ENCODE data around the gene OR1D5. TPM values are rescaled to one million over a fixed set of nuclear protein-coding genes. Genes with fewer than 3 reads are reported as not detected.

The OR1D5 gene
- total and polyA plus RNA-seq, 2 experiments from 2014 or later: not detected

DNA sequence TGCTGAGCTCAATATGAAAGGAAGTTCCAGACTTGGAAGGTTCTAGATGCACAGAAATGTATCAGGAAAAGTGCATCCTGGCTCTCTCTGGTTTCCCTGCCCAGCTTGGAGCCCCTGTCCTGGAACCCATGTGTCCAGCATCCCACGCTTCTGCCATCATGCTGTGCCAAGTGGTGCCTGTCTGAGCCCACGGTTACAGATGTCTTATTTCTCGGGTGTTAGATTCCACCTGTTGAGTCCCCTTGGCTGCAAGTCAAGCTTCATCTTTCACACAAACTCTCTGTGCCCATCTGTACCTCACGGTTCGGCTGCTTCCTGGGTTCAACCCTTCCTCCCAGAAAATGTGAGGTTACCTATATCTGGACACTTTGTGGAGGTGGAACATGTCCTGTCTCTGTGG lies 22.5 kb downstream of the OR1D5 start:
- no peak for TF ChIP-seq CTCF (IDR thresholded peaks at IDR 0.05; ENCODE audit: poor library complexity)
- TF ChIP-seq EZH2 (IDR thresholded peaks at IDR 0.05; ENCODE audit: borderline replicate concordance): no peak
- no peak for TF ChIP-seq EZH2phosphoT487 (IDR thresholded peaks at IDR 0.05; ENCODE audit: low read depth, severe bottlenecking, unreplicated experiment)
- 78% methylated on average over 5 of the region's 5 CpGs for WGBS (ENCODE audit: low lambda C conversion rate, missing lambda C conversion rate)
- Histone ChIP-seq H3K36me3 (replicated peaks; ENCODE audit: insufficient read depth, low read depth) (no peaks in the 10 kb centered on the region), H3K4me3 (no peak overlapping the region), H3K4me1 (ENCODE audit: insufficient read depth) (no peaks in the 10 kb centered on the region), H4K20me1 (ENCODE audit: insufficient read depth, poor library complexity, severe bottlenecking) (no peaks in the 10 kb centered on the region), H3K27ac (no peak overlapping the region), H3K79me2 (no peaks in the 10 kb centered on the region), H3K4me2 (no peak overlapping the region), H3K9me2 (replicated peaks; ENCODE audit: insufficient read depth) (no peaks in the 10 kb centered on the region), H2AFZ (no peak overlapping the region), H3K27me3 (no peaks in the 10 kb centered on the region), H3K9me3 (ENCODE audit: low read depth) (no peaks in the 10 kb centered on the region)
- DNase-seq (ENCODE audit: low spot score): no peak

- Histone ChIP-seq H3K27ac (no peak overlapping the region), H2AFZ (no peak overlapping the region), H3K4me3 (no peak overlapping the region), H4K20me1 (ENCODE audit: insufficient read depth, poor library complexity, severe bottlenecking) (no peaks in the 10 kb centered on the region), H3K36me3 (replicated peaks; ENCODE audit: insufficient read depth, low read depth) (no peaks in the 10 kb centered on the region), H3K4me1 (ENCODE audit: insufficient read depth) (no peaks in the 10 kb centered on the region), H3K9me2 (replicated peaks; ENCODE audit: insufficient read depth) (no peaks in the 10 kb centered on the region), H3K27me3 (no peaks in the 10 kb centered on the region), H3K4me2 (no peak overlapping the region), H3K79me2 (no peaks in the 10 kb centered on the region), H3K9me3 (ENCODE audit: low read depth) (no peaks in the 10 kb centered on the region)
- no peak for TF ChIP-seq CTCF (IDR thresholded peaks at IDR 0.05; ENCODE audit: poor library complexity)
- no peak for TF ChIP-seq EZH2phosphoT487 (IDR thresholded peaks at IDR 0.05; ENCODE audit: low read depth, severe bottlenecking, unreplicated experiment)
- no peak for TF ChIP-seq EZH2 (IDR thresholded peaks at IDR 0.05; ENCODE audit: borderline replicate concordance)
- 65% methylated on average over 6 of the region's 6 CpGs for WGBS (ENCODE audit: low lambda C conversion rate, missing lambda C conversion rate)
- no peak for DNase-seq (ENCODE audit: low spot score)
Observed at GRCh38 chr17:3039736-3040135, 23.7 kb downstream of the OR1D5 start.

DNA sequence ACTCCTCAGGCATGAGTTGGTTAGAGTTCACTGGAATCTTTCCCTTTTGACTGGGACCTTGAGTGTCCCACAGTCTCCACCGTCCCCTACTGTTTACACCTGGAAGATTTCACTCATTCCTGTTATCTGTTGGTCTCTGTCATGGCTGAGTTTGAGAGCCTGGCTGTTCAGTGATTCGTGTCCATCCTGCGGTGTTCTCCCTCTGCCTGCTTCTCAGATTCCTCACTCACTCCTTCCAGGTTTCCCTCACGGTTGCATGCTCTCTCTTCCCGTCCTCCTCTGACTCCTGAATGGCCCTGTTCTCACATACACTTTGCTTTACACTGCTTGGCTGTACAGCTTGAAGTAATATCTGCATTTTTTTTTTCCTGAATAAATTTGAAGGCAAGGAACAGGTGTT lies 24.5 kb downstream of the OR1D5 start:
- H3K79me2 ChIP-seq: no peaks in the 10 kb centered on the region
- WGBS (ENCODE audit: low lambda C conversion rate, missing lambda C conversion rate): 45% methylated on average over 5 of the region's 5 CpGs

More for the DNA sequence above, 24.5 kb downstream of the OR1D5 start:
- no peak overlapping the region for H3K4me3 ChIP-seq
- H3K27me3 ChIP-seq: no peaks in the 10 kb centered on the region
- no peak overlapping the region for H3K27ac ChIP-seq
- no peaks in the 10 kb centered on the region for H3K9me3 ChIP-seq (ENCODE audit: low read depth)
- no peak overlapping the region for H2AFZ ChIP-seq
- DNase-seq (ENCODE audit: low spot score): no peak
- no peaks in the 10 kb centered on the region for H4K20me1 ChIP-seq (ENCODE audit: insufficient read depth, poor library complexity, severe bottlenecking)
- no peak overlapping the region for H3K4me2 ChIP-seq
- TF ChIP-seq CTCF (IDR thresholded peaks at IDR 0.05; ENCODE audit: poor library complexity): no peak
- no peak for TF ChIP-seq EZH2 (IDR thresholded peaks at IDR 0.05; ENCODE audit: borderline replicate concordance)
- TF ChIP-seq EZH2phosphoT487 (IDR thresholded peaks at IDR 0.05; ENCODE audit: low read depth, severe bottlenecking, unreplicated experiment): no peak
- no peaks in the 10 kb centered on the region for H3K9me2 ChIP-seq (replicated peaks; ENCODE audit: insufficient read depth)
- no peaks in the 10 kb centered on the region for H3K36me3 ChIP-seq (replicated peaks; ENCODE audit: insufficient read depth, low read depth)
- H3K4me1 ChIP-seq (ENCODE audit: insufficient read depth): no peaks in the 10 kb centered on the region
